Astrocyte of the cerebellum (primary cell): ENCODE results near the gene C6orf47.

Experiments
- DNase-seq: peaks from one replicate; pipeline ENCODE4 v3.0.0-alpha.2; 2011; ENCODE audit warnings: low read depth
- H3K4me3 ChIP-seq: 2 replicates; pipeline ENCODE4 v1.5.1; 2011; ENCODE audit warnings: mild to moderate bottlenecking, low read depth, low read length, moderate library complexity
- CTCF ChIP-seq: IDR thresholded peaks from 2 replicates; pipeline ENCODE4 v1.5.1; 2012; ENCODE audit warnings: low read length, low read depth, moderate library complexity, mild to moderate bottlenecking; ENCODE audit errors: missing control alignments
- in situ Hi-C: cut with HindIII; loops from 2 replicates; pipeline ENCODE4 v1.10.0; 2017; ENCODE audit warnings: low sequenced_read_pairs

Gene C6orf47

GRCh38 chr6:31664790-31665500 lies 4.4 kb upstream of the C6orf47 start, which contains the start of gene GPANK1:
TSS of gene GPANK1 (minus strand) at chr6:31664997. CDS start at chr6:31664478, 519 bp downstream.
- H3K4me3 ChIP-seq = peak within 1 kb of the TSS; percentile 95
- no peak for TF ChIP-seq CTCF
- in situ Hi-C loops = no loop called here
- DNase-seq = peak; percentile 86

DNA sequence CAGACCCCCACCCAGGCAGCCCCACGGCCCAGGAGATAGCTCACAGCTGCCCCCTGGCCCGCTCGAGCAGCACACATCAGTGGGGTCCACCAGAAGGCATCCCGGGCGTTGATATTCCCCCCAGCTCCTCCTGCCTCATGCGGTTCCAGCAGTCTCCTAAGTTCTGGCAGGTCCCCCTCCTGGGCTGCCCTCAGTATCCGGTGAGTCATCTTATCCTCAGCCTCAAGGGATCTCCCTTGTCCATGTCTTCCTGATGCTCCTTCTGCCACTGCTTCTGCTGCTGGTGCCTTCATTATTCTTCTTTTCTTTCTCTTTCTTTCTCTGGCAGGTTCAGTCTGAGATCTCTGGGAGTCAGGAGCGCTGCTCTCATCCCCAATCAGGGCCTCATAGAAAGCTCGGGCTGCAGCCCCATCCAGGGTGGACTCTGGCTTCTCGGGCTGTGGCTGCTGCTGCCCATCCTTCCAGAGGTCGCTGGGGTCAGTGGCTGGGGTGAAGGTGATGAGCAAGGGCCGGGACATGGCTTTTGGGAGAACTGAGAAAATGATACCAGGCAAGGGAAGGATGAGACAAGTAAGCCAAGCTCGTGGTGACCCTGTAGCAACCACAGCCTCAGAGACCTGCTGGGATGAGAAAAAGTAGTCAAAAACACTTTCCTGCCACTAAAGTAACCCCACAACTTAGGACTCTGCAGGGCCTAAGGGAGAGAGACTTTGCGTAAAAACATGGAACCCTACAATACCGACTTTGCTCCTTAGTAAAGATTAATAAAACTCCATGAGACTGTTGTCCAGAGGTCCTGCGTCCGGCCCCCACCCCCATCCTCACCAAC lies 3.6 kb upstream of the C6orf47 start:
- DNase-seq = peak; percentile 37
- peak overlapping the region; percentile 95 for H3K4me3 ChIP-seq
- TF ChIP-seq CTCF = no peak
- in situ Hi-C loops = no loop called here

- in situ Hi-C loops = no loop called here
- H3K4me3 ChIP-seq = peak overlapping the region; percentile 95
- DNase-seq = no peak
- no peak for TF ChIP-seq CTCF
Measured at GRCh38 chr6:31663126-31663960, 2.8 kb upstream of the C6orf47 start.

DNA sequence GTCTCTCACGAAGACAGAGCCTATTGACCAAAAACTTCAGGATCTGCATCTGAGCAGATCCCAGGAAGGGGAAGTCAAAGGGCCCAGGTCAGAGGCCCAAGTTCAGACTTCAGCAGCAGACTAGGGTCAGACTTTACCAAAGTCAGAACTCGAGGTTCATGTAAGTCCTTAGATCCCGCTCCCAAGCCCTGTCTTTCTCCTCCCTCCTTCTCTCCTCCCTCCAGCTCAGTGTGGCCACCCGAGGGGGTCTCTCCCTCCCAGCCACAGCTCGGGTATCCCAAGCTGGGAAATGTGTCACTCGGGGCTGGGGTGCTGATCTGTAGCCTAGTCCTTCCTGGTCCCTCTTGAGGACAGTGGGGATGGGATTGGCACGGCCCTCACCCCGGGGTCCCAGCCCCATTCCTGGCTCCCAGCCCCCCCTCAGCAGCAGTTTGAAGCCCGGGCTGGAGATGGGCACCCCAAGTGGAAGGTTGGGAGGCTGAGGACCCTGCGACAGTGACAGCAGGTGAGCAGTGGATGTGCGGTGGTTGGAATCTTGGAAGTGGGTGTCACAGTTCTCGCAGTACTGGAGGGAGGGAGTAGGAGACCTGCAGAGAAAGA lies 1.6 kb upstream of the C6orf47 start:
- no peak for DNase-seq
- H3K4me3 ChIP-seq = no peak overlapping the region
- in situ Hi-C loops = no loop called here
- TF ChIP-seq CTCF = no peak

GRCh38 chr6:31661262-31662123 lies 915 bp upstream of the C6orf47 start:
- in situ Hi-C loops = no loop called here
- TF ChIP-seq CTCF = no peak
- no peak for DNase-seq
- H3K4me3 ChIP-seq = peak overlapping the region; percentile 87
